Endodermal cell (in vitro differentiated cells): ENCODE data around the gene CPED1. TPM values are rescaled to one million over a fixed set of nuclear protein-coding genes. Genes with fewer than 3 reads are reported as not detected.

Experiments
- DNase-seq: peaks from one replicate; pipeline ENCODE4 v3.0.0-alpha.2; 2017
- H3K27ac ChIP-seq: 2 replicates; pipeline ENCODE4 v1.5.1; 2013; ENCODE audit warnings: mild to moderate bottlenecking, low read depth, low read length, moderate library complexity
- H3K27me3 ChIP-seq: 2 replicates; pipeline ENCODE4 v1.6.1; 2013; ENCODE audit warnings: mild to moderate bottlenecking, low read length, moderate library complexity; ENCODE audit not compliant: insufficient read depth, control insufficient read depth, poor library complexity, severe bottlenecking
- H3K36me3 ChIP-seq: 2 replicates; pipeline ENCODE4 v1.7.0; 2013; ENCODE audit warnings: mild to moderate bottlenecking, low read length, moderate library complexity; ENCODE audit not compliant: control insufficient read depth, insufficient read depth
- H3K4me1 ChIP-seq: one replicate; pipeline ENCODE4 v1.7.0; 2013; ENCODE audit warnings: low read length; ENCODE audit not compliant: control insufficient read depth, insufficient read depth
- H3K4me3 ChIP-seq: 2 replicates; pipeline ENCODE4 v1.5.1; 2013; ENCODE audit warnings: mild to moderate bottlenecking, low read length, moderate library complexity
- H3K9ac ChIP-seq: 2 replicates; pipeline ENCODE4 v1.6.1; 2013; ENCODE audit warnings: mild to moderate bottlenecking, low read length, moderate library complexity; ENCODE audit not compliant: poor library complexity, severe bottlenecking; ENCODE audit errors: extremely low read depth
- H3K9me3 ChIP-seq: 2 replicates; pipeline ENCODE4 v1.6.1; 2013; ENCODE audit warnings: mild to moderate bottlenecking, low read length, moderate library complexity; ENCODE audit not compliant: control insufficient read depth
- H3K27ac Mint-ChIP-seq: 2 replicates; pipeline ENCODE4 v1.8.0; 2020; ENCODE audit warnings: mixed read lengths
- H3K27me3 Mint-ChIP-seq: 2 replicates; pipeline ENCODE4 v1.8.0; 2021; ENCODE audit warnings: mild to moderate bottlenecking, mixed read lengths; ENCODE audit not compliant: insufficient read depth
- H3K36me3 Mint-ChIP-seq: 2 replicates; pipeline ENCODE4 v1.8.0; 2020; ENCODE audit warnings: low read depth, mixed read lengths
- H3K4me1 Mint-ChIP-seq: 2 replicates; pipeline ENCODE4 v1.8.0; 2020; ENCODE audit warnings: mixed read lengths
- H3K4me3 Mint-ChIP-seq: 2 replicates; pipeline ENCODE4 v1.8.0; 2020; ENCODE audit warnings: mild to moderate bottlenecking, moderate library complexity, mixed read lengths
- H3K9me3 Mint-ChIP-seq: 2 replicates; pipeline ENCODE4 v1.8.0; 2020; ENCODE audit warnings: mild to moderate bottlenecking, mixed read lengths
- WGBS, 2 experiments: methylation state at CpG; one replicate each; pipeline versions ENCODE4 v1.1.5 to v1.1.7; 2013; ENCODE audit warnings: missing lambda C conversion rate in 2 of 2, mixed read lengths in 1 of 2; ENCODE audit not compliant: insufficient coverage in 1 of 2, insufficient read length in 1 of 2; 5-methylcytosine and 5-hydroxymethylcytosine counted together
- total RNA-seq, 2 donors: library from RNA; stranded (reverse); fragmentation: NEBNext Ultra II Directional in 1 of 2; extraction: Animal tissue kit (Norgen Biotek cat#: 25700) in 1 of 2; gene quantifications; 2 replicates in 1 of 2; 3 replicates in 1 of 2; pipeline ENCODE4 v1.2.1, GENCODE V29; 2021
- TF ChIP-seq, protein P1 (sequence below): fragments of 200-600 bp; sonication (generic); conservative IDR thresholded peaks from 2 replicates; pipeline ENCODE4 v1.5.0; 2021; ENCODE audit warnings: antibody characterized with exemption, mild to moderate bottlenecking

The CPED1 gene
- total RNA-seq, 2 donors from 2014 or later, result 1.1 TPM; not detected in 1

DNA sequence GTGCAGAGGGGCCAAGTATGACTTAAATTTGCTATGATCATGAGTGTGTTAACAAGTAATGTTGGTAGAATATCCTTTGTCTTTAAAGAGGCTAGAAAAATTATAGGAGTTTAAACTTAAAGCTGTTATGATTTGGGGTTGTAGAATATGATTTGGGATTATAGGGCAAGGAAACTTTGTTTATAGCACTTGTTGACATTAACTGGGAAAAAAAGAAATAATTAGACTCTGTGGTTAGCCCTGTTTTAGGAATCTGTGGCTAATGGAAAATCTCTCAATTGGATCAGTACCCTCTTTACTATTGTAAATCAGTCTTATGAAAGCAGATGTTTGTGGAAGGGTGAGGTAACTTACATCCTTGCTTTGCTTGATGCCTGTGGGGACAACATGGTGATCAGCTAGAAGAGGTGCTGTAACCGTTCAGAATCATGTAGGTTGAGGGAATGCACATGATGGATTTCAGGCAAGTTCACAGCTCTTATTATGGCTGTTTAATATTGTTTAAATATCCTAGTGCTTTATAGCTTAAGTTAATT, 26.8 kb upstream of the CPED1 start:
- Histone ChIP-seq H3K27me3 (no peaks in the 10 kb centered on the region), H3K9ac (no peak overlapping the region), H3K4me1 (no peaks in the 10 kb centered on the region), H3K27ac (no peak overlapping the region), H3K36me3 (peaks cover 21% of the 10 kb centered on the region), H3K4me3 (no peak overlapping the region), H3K9me3 (no peaks in the 10 kb centered on the region)
- Mint-ChIP-seq H3K4me3 (no peak overlapping the region), H3K4me1 (peaks cover 7% of the 10 kb centered on the region), H3K9me3 (no peaks in the 10 kb centered on the region), H3K36me3 (peaks cover 22% of the 10 kb centered on the region), H3K27me3 (no peaks in the 10 kb centered on the region), H3K27ac (no peak overlapping the region)
- TF ChIP-seq, protein P1, sequence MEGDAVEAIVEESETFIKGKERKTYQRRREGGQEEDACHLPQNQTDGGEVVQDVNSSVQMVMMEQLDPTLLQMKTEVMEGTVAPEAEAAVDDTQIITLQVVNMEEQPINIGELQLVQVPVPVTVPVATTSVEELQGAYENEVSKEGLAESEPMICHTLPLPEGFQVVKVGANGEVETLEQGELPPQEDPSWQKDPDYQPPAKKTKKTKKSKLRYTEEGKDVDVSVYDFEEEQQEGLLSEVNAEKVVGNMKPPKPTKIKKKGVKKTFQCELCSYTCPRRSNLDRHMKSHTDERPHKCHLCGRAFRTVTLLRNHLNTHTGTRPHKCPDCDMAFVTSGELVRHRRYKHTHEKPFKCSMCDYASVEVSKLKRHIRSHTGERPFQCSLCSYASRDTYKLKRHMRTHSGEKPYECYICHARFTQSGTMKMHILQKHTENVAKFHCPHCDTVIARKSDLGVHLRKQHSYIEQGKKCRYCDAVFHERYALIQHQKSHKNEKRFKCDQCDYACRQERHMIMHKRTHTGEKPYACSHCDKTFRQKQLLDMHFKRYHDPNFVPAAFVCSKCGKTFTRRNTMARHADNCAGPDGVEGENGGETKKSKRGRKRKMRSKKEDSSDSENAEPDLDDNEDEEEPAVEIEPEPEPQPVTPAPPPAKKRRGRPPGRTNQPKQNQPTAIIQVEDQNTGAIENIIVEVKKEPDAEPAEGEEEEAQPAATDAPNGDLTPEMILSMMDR, result no peak
- DNase-seq, result no peak
- WGBS, 2 experiments, result 84% methylated on average over 1 of the region's 1 CpG; no CpG with 5 or more reads in 1 of the 2 experiments

DNA sequence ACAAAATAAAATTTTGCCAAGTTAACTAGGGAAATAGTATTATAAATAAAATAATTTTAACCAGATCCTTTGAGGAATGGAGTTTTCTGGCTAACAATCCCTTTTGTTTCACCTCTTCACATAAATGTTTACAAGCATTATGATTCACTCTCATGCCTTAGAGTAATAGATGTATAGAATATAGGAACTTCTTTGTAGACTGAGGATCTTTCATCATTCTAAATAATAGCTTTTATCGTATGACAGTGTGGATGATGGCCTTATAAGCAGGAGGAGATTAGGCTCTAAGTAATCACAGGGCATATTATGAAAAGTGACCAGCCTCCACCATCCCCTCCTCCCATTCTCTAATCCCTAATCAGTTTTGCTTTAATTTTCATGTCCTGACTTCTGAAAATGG, 24.4 kb upstream of the CPED1 start:
- Histone ChIP-seq H3K9ac (no peak overlapping the region), H3K4me1 (no peaks in the 10 kb centered on the region), H3K4me3 (no peak overlapping the region), H3K9me3 (no peaks in the 10 kb centered on the region), H3K36me3 (peaks cover 33% of the 10 kb centered on the region), H3K27me3 (no peaks in the 10 kb centered on the region), H3K27ac (no peak overlapping the region)
- Mint-ChIP-seq H3K9me3 (no peaks in the 10 kb centered on the region), H3K27me3 (no peaks in the 10 kb centered on the region), H3K27ac (no peak overlapping the region), H3K4me1 (peaks cover 7% of the 10 kb centered on the region), H3K36me3 (peaks cover 23% of the 10 kb centered on the region), H3K4me3 (no peak overlapping the region)
- 100% methylated on average over 1 of the region's 1 CpG; no CpG with 5 or more reads in 1 of the 2 experiments for WGBS, 2 experiments
- TF ChIP-seq, protein P1, result no peak
- no peak for DNase-seq

DNA sequence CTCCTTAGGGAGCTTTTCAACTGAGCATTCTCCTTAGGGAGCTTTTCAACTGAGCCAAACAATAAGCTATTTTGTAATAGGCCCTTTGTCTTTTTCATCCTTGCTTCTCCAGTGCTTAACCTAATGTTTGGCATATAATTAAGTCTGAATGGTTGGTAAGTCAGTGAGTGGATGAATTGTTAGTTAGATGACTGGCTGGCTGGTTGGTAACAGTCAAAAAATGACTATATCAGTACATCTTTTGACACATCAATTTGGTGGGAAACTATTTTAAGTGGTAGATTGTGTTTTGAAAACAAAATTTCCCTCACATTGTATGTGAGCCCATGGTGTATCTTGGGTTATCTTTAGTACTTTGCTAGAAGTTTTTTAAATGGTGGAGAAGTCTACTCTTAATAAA, 21.6 kb upstream of the CPED1 start:
- H3K27me3 Mint-ChIP-seq, result no peaks in the 10 kb centered on the region
- H3K4me1 Mint-ChIP-seq, result no peaks in the 10 kb centered on the region
- no peaks in the 10 kb centered on the region for H3K4me1 ChIP-seq
- H3K9ac ChIP-seq, result no peak overlapping the region
- no peak overlapping the region for H3K27ac Mint-ChIP-seq
- DNase-seq, result no peak
- TF ChIP-seq, protein P1, result no peak
- no peaks in the 10 kb centered on the region for H3K27me3 ChIP-seq
- H3K4me3 ChIP-seq, result no peak overlapping the region
- peaks cover 34% of the 10 kb centered on the region for H3K36me3 Mint-ChIP-seq
- no peak overlapping the region for H3K27ac ChIP-seq
- no peaks in the 10 kb centered on the region for H3K9me3 ChIP-seq
- H3K4me3 Mint-ChIP-seq, result no peak overlapping the region
- H3K9me3 Mint-ChIP-seq, result no peaks in the 10 kb centered on the region
- peaks cover 53% of the 10 kb centered on the region for H3K36me3 ChIP-seq
